ENCODE data around the gene CNGA3.

CNGA3 gene

GRCh38 chr2:98445683-98446581 is 99.7 kb downstream of the CNGA3 start:
- H3K27ac ChIP-seq (ENCODE audit: extremely low read depth, low read depth, low read length), result peak overlapping the region; percentile 64
- CTCF ChIA-PET, result interaction anchor here (0.5 to 1.3 kb wide), 5 partner anchors 17 to 749 kb away, joined by 3 to 12 read pairs (median 3); no protein-coding TSS in a partner anchor
- H3K4me1 ChIP-seq (ENCODE audit: control insufficient read depth, insufficient read depth, low read length), result peaks cover 14% of the 10 kb centered on the region
- H3K36me3 ChIP-seq (ENCODE audit: control insufficient read depth in 2 of 2, insufficient read depth in 1 of 2, low read length in 2 of 2), result no peaks in the 10 kb centered on the region
- H3K4me3 ChIP-seq (ENCODE audit: low read depth, low read length), result peak overlapping the region; percentile 76
- H3K9me3 ChIP-seq (ENCODE audit: control insufficient read depth, insufficient read depth, low read depth, low read length), result no peaks in the 10 kb centered on the region
- POLR2A ChIA-PET, result interaction anchor here (0.8 kb wide), 1 partner anchor 18 kb away, joined by 3 read pairs; no protein-coding TSS in a partner anchor
- TF ChIP-seq PRDM1 (tag by site-specific recombination; IDR thresholded peaks at IDR 0.05), result no peak
- peak; percentile 65; the same call in 1 of the 2 replicates for TF ChIP-seq ZNF692 (tag by site-specific recombination; IDR thresholded peaks at IDR 0.05)
- TF ChIP-seq ZNF513 (tag by site-specific recombination; IDR thresholded peaks at IDR 0.05), result no peak
- no peak for TF ChIP-seq REST (tag by site-specific recombination; IDR thresholded peaks at IDR 0.05)
- TF ChIP-seq GLIS1 (tag by site-specific recombination; IDR thresholded peaks at IDR 0.05), result no peak
- TF ChIP-seq ZFP37 (tag by site-specific recombination; IDR thresholded peaks at IDR 0.05), result no peak
- no peak for TF ChIP-seq ZNF26 (tag by site-specific recombination; IDR thresholded peaks at IDR 0.05)
- no peak for TF ChIP-seq ZBTB11 (tag by site-specific recombination; conservative IDR thresholded peaks at IDR 0.05; ENCODE audit: low read depth)
- TF ChIP-seq HOXA7 (CRISPR knock-in tag; IDR thresholded peaks at IDR 0.05; ENCODE audit: borderline replicate concordance), result no peak
- 0 out of 2 replicates have a peak, but pooled peaks have one; percentile 41 for TF ChIP-seq ZBTB17 (tag by site-specific recombination; IDR thresholded peaks at IDR 0.05)
- no peak for TF ChIP-seq ZNF416 (tag by site-specific recombination; IDR thresholded peaks at IDR 0.05)
- peak; percentile 90 for TF ChIP-seq ZNF600 (tag by site-specific recombination; IDR thresholded peaks at IDR 0.05)
- no peak for TF ChIP-seq ZNF621 (tag by site-specific recombination; IDR thresholded peaks at IDR 0.05)
- peak; percentile 87 for TF ChIP-seq PRDM10 (tag by site-specific recombination; IDR thresholded peaks at IDR 0.05)
